IMR-90 (cell line): ENCODE data around the gene CD6.

Experiments used
- BHLHE40 ChIP-seq: fragments of 150-350 bp; IDR thresholded peaks from 2 replicates; pipeline ENCODE4 v1.6.1; 2016; ENCODE audit warnings: mild to moderate bottlenecking, low read depth, low read length
- CEBPB ChIP-seq: IDR thresholded peaks from 2 replicates; pipeline ENCODE4 v1.6.1; 2012; ENCODE audit warnings: low read depth, low read length, improper control_type of control experiment
- CTCF ChIP-seq: conservative IDR thresholded peaks from 2 replicates; pipeline ENCODE4 v1.5.1; 2012; ENCODE audit warnings: mild to moderate bottlenecking, low read depth, low read length, improper control_type of control experiment
- ELK1 ChIP-seq: fragments of 150-350 bp; IDR thresholded peaks from 2 replicates; pipeline ENCODE4 v1.6.1; 2016; ENCODE audit warnings: low read depth, mild to moderate bottlenecking, low read length, moderate library complexity, borderline replicate concordance
- MXI1 ChIP-seq: IDR thresholded peaks from 2 replicates; pipeline ENCODE4 v1.6.1; 2012; ENCODE audit warnings: low read depth, mild to moderate bottlenecking, low read length, moderate library complexity, borderline replicate concordance
- RAD21 ChIP-seq: IDR thresholded peaks from 2 replicates; pipeline ENCODE4 v1.6.1; 2012; ENCODE audit warnings: low read length, improper control_type of control experiment
- RFX5 ChIP-seq: IDR thresholded peaks from 2 replicates; pipeline ENCODE4 v1.8.0; 2012; ENCODE audit warnings: low read depth, mild to moderate bottlenecking, low read length, moderate library complexity

- TF ChIP-seq CTCF = no peak
- TF ChIP-seq RFX5 = no peak
- no peak for TF ChIP-seq BHLHE40
- no peak for TF ChIP-seq CEBPB
- TF ChIP-seq RAD21 = no peak
- TF ChIP-seq MXI1 = no peak
- no peak for TF ChIP-seq ELK1
Measured at GRCh38 chr11:61067782-61068446, 96.4 kb downstream of the CD6 start.
